RWPE2 (cell line): ENCODE measurements around the gene ABCC8.

Experiments used
- ATAC-seq: fragments of 200-7000 bp; cut with Tn5 transposase; 3 replicates; pipeline ENCODE4 v1.9.1; 2021; ENCODE audit warnings: low read depth
- DNase-seq: peaks from one replicate; pipeline ENCODE4 v3.0.0-alpha.2; 2020; ENCODE audit warnings: low spot score
- H3K27ac ChIP-seq: fragments of 450-650 bp; 2 replicates; pipeline ENCODE4 v1.5.1; 2017; ENCODE audit warnings: mild to moderate bottlenecking; ENCODE audit not compliant: poor library complexity, severe bottlenecking
- H3K27me3 ChIP-seq: fragments of 250-450 bp; sonication (Bioruptor Pico); 2 replicates; pipeline ENCODE4 v1.5.1; 2021; ENCODE audit warnings: mild to moderate bottlenecking, moderate library complexity; ENCODE audit not compliant: insufficient read depth, poor library complexity, severe bottlenecking
- H3K36me3 ChIP-seq: fragments of 250-450 bp; sonication (Bioruptor Pico); 2 replicates; pipeline ENCODE4 v1.5.1; 2020; ENCODE audit warnings: low read depth, mild to moderate bottlenecking, moderate library complexity
- H3K4me1 ChIP-seq: fragments of 250-450 bp; sonication (Bioruptor Pico); 2 replicates; pipeline ENCODE4 v1.5.1; 2021; ENCODE audit warnings: mild to moderate bottlenecking, moderate library complexity; ENCODE audit not compliant: insufficient read depth, poor library complexity, severe bottlenecking
- H3K4me3 ChIP-seq: fragments of 250-450 bp; sonication (Bioruptor Pico); 2 replicates; pipeline ENCODE4 v1.5.1; 2021; ENCODE audit warnings: mild to moderate bottlenecking, moderate library complexity; ENCODE audit not compliant: severe bottlenecking
- H3K9me3 ChIP-seq: fragments of 250-450 bp; sonication (Bioruptor Pico); 2 replicates; pipeline ENCODE4 v1.5.1; 2021; ENCODE audit warnings: mild to moderate bottlenecking, moderate library complexity; ENCODE audit not compliant: severe bottlenecking
- TF ChIP-seq, protein P1 (sequence below): fragments of 450-650 bp; IDR thresholded peaks from one replicate; pipeline ENCODE4 v1.5.1; 2017; ENCODE audit warnings: mild to moderate bottlenecking, moderate library complexity; ENCODE audit not compliant: poor library complexity, severe bottlenecking

The ABCC8 gene

DNA sequence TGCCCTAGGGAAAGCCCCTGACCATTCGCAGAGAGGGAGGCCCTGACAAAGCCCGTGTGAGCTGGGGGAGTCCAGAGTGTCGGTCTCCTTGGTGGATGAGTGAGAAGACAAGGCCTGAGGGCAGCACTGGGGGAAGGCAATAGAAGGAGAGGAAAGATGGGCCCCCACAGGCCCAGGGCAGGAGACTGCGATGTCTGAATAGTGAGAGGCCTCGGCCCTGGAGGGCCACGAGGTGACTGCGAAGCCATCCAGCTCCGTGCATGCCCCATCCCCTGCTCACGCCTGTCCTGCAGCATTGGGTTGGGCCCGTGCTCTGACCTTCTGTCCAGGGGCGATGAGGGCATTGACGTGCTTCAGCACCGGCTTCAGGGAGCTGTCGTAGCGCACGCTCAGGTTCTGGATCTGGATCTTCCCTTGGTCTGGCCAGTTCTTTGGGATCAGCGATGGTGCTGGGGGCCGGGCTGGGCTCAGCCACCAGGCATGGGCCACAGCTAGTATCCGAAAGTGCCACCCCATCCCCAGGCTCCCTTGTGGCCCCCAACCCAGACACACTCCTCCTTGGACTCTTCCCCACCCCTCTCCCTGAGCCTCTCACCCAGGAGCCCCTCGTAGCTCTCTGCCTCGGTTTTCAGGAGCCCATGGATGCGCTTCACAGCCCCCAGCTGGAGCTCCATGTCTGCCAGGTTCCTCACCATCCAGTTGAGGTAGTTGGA, 79.9 kb downstream of the ABCC8 start:
- ATAC-seq (no peak), DNase-seq (no peak)
- TF ChIP-seq, protein P1, sequence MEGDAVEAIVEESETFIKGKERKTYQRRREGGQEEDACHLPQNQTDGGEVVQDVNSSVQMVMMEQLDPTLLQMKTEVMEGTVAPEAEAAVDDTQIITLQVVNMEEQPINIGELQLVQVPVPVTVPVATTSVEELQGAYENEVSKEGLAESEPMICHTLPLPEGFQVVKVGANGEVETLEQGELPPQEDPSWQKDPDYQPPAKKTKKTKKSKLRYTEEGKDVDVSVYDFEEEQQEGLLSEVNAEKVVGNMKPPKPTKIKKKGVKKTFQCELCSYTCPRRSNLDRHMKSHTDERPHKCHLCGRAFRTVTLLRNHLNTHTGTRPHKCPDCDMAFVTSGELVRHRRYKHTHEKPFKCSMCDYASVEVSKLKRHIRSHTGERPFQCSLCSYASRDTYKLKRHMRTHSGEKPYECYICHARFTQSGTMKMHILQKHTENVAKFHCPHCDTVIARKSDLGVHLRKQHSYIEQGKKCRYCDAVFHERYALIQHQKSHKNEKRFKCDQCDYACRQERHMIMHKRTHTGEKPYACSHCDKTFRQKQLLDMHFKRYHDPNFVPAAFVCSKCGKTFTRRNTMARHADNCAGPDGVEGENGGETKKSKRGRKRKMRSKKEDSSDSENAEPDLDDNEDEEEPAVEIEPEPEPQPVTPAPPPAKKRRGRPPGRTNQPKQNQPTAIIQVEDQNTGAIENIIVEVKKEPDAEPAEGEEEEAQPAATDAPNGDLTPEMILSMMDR: no peak
- no peaks in the 10 kb centered on the region for H3K4me1 ChIP-seq
- H3K27ac ChIP-seq: no peak overlapping the region
- H3K9me3 ChIP-seq: no peaks in the 10 kb centered on the region
- no peak overlapping the region for H3K4me3 ChIP-seq
- no peaks in the 10 kb centered on the region for H3K27me3 ChIP-seq
- no peaks in the 10 kb centered on the region for H3K36me3 ChIP-seq

DNA sequence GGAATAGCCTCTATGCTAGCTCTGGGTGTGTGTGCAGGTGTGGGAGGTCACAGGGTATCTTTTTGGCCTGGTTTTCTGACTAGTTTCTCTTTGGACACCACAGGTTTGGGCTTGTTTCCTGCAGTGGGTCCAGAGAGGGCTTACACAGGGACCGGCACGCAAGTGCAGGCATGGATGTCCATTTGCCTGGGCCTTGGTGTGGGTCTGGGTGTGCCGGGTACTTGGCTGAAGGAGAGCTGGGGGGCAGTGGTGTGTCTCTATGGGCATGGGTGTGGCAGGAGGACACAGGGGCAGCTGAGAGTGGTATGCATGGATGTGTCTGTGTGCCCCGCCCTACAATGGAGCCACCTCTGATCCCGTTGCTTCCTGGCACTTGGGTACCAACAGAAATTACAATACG, 80.7 kb downstream of the ABCC8 start:
- Histone ChIP-seq H3K27ac (no peak overlapping the region), H3K4me3 (no peak overlapping the region), H3K4me1 (no peaks in the 10 kb centered on the region), H3K36me3 (no peaks in the 10 kb centered on the region), H3K9me3 (no peaks in the 10 kb centered on the region), H3K27me3 (no peaks in the 10 kb centered on the region)
- TF ChIP-seq, protein P1: no peak
- ATAC-seq (no peak), DNase-seq (no peak)

DNA sequence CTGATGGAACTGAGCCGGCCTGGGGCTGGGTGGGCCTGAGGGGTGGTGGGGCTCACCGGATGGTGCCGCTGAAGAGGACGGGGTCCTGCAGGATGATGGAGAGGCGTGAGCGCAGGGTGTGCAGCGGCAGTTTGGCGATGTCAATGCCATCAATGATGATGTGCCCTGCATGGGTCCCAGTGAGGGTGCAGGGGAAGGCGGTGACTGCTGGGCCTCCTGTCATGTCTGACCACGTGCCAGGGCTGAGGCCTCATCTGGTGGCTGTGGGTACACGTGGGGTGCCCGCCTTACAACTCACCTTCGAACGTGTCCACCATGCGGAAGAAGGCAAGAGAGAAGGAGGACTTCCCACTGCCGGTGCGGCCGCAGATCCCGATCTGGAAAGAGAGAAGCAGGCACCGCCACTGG, 81.1 kb downstream of the ABCC8 start:
- Histone ChIP-seq H3K4me3 (no peak overlapping the region), H3K27ac (no peak overlapping the region), H3K4me1 (no peaks in the 10 kb centered on the region), H3K9me3 (no peaks in the 10 kb centered on the region), H3K36me3 (no peaks in the 10 kb centered on the region), H3K27me3 (no peaks in the 10 kb centered on the region)
- no peak for DNase-seq
- ATAC-seq: no peak
- TF ChIP-seq, protein P1: no peak

DNA sequence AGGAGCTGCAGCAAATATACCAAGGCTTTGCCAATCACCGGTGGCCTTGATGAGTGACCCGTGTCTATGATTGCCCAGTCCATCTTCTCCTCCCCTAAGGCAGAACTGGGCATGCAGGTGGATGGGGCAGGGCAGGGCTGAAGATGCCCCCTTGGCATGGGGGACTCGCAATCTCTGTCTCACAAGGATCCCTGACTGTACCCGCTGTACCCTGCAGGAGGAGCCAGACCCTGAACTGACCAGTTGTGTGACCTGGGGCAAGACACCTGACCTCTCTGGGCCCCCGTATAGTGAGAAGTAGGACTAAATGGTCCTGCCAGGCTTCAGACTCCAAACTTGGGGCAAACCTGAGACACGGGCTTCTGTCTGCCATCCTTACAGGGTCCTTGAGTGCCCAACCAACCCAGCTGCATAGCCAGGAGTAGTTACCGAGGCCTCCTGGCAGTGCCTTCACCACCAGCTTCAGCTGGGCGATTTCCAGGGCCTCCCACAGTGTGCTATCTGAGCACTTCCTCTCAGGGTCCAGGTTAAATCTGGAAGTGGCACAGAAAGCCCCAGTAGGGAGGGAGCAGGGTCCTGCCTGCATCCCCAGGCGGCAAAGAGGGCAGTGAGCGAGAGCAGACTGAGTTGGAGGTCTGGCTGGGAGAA, 81.8 kb downstream of the ABCC8 start:
- Histone ChIP-seq H3K27me3 (no peaks in the 10 kb centered on the region), H3K9me3 (no peaks in the 10 kb centered on the region), H3K36me3 (no peaks in the 10 kb centered on the region), H3K27ac (no peak overlapping the region), H3K4me1 (no peaks in the 10 kb centered on the region), H3K4me3 (no peak overlapping the region)
- TF ChIP-seq, protein P1: no peak
- ATAC-seq: no peak
- no peak for DNase-seq

DNA sequence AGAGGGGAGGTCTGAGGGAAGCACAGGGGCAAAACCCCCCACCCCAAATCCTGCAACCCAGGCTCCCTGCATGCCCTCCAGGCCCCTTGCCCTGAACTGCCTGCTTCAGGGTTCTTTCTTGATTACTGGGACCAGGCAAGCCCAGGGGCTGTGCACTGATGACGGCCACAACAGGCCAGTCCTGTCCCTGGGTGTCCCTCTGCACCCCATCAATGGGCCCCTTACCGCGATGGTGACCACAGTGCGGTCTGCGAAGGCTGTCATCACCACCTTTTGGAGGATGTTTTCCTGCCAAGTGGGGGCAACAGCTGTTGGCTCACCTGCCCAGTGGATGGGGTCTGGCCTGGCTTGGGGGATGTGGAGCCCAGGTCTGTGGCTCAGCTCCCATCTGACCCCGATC, 83.2 kb downstream of the ABCC8 start:
- Histone ChIP-seq H3K4me3 (no peak overlapping the region), H3K4me1 (no peaks in the 10 kb centered on the region), H3K27ac (no peak overlapping the region), H3K36me3 (no peaks in the 10 kb centered on the region), H3K9me3 (no peaks in the 10 kb centered on the region), H3K27me3 (no peaks in the 10 kb centered on the region)
- ATAC-seq (no peak), DNase-seq (no peak)
- TF ChIP-seq, protein P1: no peak
